Measurements from ENCODE around the gene PRKAR1A. TPM values are rescaled to one million over a fixed set of nuclear protein-coding genes. Genes with fewer than 3 reads are reported as not detected.

The PRKAR1A gene
- total and polyA plus RNA-seq, 2 of the 8 experiments (the other 6 are each of a cell fraction or from before 2014, with no cell fraction given), result 39.3 to 149 TPM

- Histone ChIP-seq H3K4me1 (replicated peaks in 1 of 4; ENCODE audit: control insufficient read depth in 3 of 4, insufficient read depth in 4 of 4, low read length in 3 of 4) (no peaks in the 10 kb centered on the region), H2BK120ac (replicated peaks; ENCODE audit: low read depth, low read length) (no peak overlapping the region), H2BK20ac (ENCODE audit: low read length) (no peak overlapping the region), H4K5ac (ENCODE audit: insufficient read length, low read depth, low read length) (no peak overlapping the region), H2BK12ac (ENCODE audit: low read depth, low read length) (no peak overlapping the region), H3K23me2 (ENCODE audit: low read depth, low read length) (no peaks in the 10 kb centered on the region), H2AK5ac (ENCODE audit: low read depth, low read length) (no peak overlapping the region), H3K27ac (ENCODE audit: low read depth, low read length) (no peak overlapping the region), H3K18ac (ENCODE audit: extremely low read depth, low read length) (no peak overlapping the region), H2BK15ac (ENCODE audit: low read length) (no peak overlapping the region), H4K91ac (replicated peaks; ENCODE audit: insufficient read length, low read length) (no peak overlapping the region), H2AFZ (ENCODE audit: low read length) (no peak overlapping the region), H3K27me3 (replicated peaks in 1 of 4; ENCODE audit: control insufficient read depth in 3 of 4, extremely low read depth in 1 of 4, insufficient read depth in 3 of 4, low read length in 3 of 4) (no peaks in the 10 kb centered on the region), H3K4me2 (ENCODE audit: insufficient read depth in 1 of 2, low read depth in 2 of 2, low read length in 2 of 2) (no peak overlapping the region), H3K9ac (replicated peaks in 1 of 4; ENCODE audit: extremely low read depth in 1 of 4, low read depth in 3 of 4, low read length in 3 of 4) (no peak overlapping the region), H4K20me1 (replicated peaks in 1 of 2; ENCODE audit: control insufficient read depth in 1 of 2, insufficient read depth in 2 of 2, low read length in 2 of 2) (no peaks in the 10 kb centered on the region), H3K23ac (ENCODE audit: insufficient read length) (no peak overlapping the region), H3K9me3 (ENCODE audit: insufficient read depth in 2 of 2, low read depth in 1 of 2, low read length in 1 of 2) (no peaks in the 10 kb centered on the region), H3K79me2 (ENCODE audit: control insufficient read depth in 1 of 2, insufficient read depth in 2 of 2, low read length in 2 of 2) (no peaks in the 10 kb centered on the region), H3K14ac (ENCODE audit: insufficient read length) (no peak overlapping the region), H3K4ac (replicated peaks; ENCODE audit: insufficient read length, low read depth, low read length) (no peak overlapping the region), H3K4me3 (ENCODE audit: extremely low read depth in 1 of 4, insufficient read depth in 2 of 4, low read depth in 3 of 4, low read length in 4 of 4) (no peak overlapping the region), H3K79me1 (ENCODE audit: low read depth, low read length) (no peaks in the 10 kb centered on the region), H3K56ac (replicated peaks; ENCODE audit: insufficient read length, low read depth, low read length) (no peak overlapping the region), H4K8ac (ENCODE audit: extremely low read depth, insufficient read depth, low read length) (no peak overlapping the region), H2BK5ac (ENCODE audit: low read depth, low read length) (no peak overlapping the region), H3K36me3 (ENCODE audit: control insufficient read depth in 2 of 4, insufficient read depth in 4 of 4, low read length in 3 of 4) (peaks cover 0 to 8% (median 0%) of the 10 kb centered on the region in 4 experiments; a peak in 1 of 8 replicates)
- no peak for FAIRE-seq
- CTCF ChIA-PET (ENCODE audit: partially characterized antibody), result interaction anchor here (0.6 to 1.4 kb wide), 3 partner anchors 8 to 821 kb away, joined by 3 to 5 read pairs (median 3); no protein-coding TSS in a partner anchor
- POLR2A ChIA-PET (ENCODE audit: partially characterized antibody), result no interaction called here
- DNase-seq (ENCODE audit: low read depth in 1 of 2, low spot score in 2 of 2), result no peak
- no peak for TF ChIP-seq BCL11A (IDR thresholded peaks at IDR 0.05; ENCODE audit: low read depth in 2 of 2, low read length in 2 of 2)
- TF ChIP-seq BACH1 (IDR thresholded peaks at IDR 0.05; ENCODE audit: low read length), result no peak
- no peak for TF ChIP-seq CEBPB (IDR thresholded peaks at IDR 0.05; ENCODE audit: low read depth, low read length)
- no peak for TF ChIP-seq SIN3A (conservative IDR thresholded peaks at IDR 0.05 in 1 of 2, IDR thresholded peaks at IDR 0.05 in 1 of 2; ENCODE audit: low read depth in 1 of 2, low read length in 2 of 2)
- no peak for TF ChIP-seq RNF2 (IDR thresholded peaks at IDR 0.05; ENCODE audit: borderline replicate concordance, low read depth, low read length, missing control alignments, poor library complexity, severe bottlenecking)
Observed at GRCh38 chr17:68569346-68569745, 57.1 kb downstream of the PRKAR1A start.
